NCI-H187 treated with DMSO at 0.1 percent for 48 hours (cell line): ENCODE data around the gene SPATA6L.

Experiments
- DNase-seq: peaks from one replicate; lab custom pipeline; 2025; lab: John Stamatoyannopoulos, UW

Gene SPATA6L

DNA sequence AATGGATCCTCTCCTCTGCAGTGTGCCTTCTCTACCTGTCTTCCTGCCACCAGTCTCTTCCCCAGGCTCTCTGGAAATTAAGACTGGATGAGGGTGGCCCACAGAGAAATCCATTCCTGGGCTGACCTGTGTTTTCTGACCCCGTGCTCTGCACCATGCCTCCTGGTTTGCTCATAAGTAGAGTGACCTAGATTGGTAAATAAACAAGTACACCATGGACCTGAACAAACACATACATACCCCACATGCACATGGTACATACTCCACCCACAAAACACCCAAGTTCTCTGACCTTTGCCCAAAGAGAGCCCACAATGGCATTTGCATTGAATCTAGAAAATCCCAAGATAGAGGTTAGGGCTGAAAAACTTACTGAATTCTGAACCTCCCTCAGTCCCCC lies 81.6 kb downstream of the SPATA6L start:
- no peak for DNase-seq

DNA sequence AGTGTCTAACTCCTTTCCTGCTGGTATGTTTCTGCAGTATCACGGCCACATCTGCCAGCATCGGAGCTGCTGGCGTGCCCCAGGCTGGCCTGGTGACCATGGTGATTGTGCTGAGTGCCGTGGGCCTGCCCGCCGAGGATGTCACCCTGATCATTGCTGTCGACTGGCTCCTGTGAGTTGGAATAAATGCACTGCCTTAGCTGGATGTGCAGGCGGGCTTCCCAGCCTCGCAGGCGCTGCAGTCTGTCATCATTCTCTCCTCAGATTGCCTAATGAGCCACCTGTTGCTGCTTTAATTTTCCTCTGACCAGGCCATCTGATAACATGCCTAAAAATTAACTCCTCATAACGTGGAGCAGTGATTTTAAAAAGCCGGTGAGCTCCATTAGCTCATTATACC lies 83.3 kb downstream of the SPATA6L start:
- DNase-seq: no peak

DNA sequence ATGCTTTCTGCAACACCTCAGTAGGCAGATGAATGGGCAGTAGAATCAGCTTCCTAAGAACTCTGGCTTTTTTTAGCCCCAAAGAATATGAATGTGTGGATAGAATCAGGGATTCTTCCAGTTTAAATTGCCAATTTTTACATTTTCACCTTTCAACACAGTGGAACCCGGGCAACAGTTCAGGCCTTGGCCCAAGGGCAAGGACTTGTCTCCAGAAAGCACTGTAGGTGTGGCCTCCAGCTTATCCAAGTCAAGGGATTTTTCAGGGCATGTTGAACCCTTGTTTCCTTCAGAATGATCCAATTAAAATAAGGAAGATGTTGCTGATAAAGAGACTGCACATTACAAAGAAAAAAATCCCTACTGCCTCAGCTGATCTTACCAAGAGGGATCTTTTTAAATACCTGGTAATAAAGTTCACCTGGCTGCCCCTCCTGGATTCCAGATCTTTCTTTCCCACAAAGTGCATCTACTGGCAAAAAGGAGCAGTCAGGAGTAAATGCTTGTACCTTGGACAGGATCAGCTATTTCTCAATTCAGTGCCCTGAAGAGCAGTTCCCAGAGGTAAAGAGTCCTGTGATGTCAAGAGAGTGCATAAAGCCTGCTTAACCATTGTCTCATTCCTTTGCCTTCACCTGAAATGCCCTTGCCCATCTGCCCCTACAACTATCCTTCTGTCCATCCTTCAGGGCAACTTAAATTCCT lies 84.3 kb downstream of the SPATA6L start:
- DNase-seq: no peak

DNA sequence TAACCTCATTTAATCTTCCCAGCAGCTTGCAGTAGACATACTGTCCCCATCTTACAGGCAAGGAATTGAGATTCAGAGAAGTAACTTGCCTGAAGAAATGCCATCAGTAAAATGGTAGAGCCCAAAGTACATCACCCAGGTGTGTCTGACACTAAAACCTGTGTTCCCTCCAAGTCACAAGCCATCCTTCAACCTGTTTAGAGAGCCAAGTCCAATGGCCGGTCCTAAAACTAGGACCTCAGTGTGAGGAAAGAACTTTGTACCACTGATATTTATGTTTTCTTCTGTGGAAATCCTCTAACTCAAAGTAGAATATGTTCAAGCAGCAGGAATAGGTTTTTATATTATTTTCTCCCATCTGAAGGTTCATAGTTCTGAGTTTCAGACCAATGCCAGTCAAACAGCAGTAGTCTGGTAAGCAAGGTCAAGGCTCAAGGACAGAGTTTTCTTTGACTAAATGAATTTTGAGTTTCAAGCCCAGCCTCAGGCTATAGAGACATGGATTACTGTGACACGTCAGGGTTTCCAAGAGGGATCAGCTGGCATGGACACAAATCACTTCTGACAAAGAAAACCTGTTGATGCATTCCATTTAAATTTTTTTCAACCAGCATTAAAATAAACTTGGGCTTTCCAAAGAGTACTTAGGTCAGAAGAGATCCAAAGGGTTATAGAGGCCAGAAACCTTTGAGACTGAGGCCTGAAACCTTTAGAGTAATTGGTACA lies 85.1 kb downstream of the SPATA6L start:
- no peak for DNase-seq

DNA sequence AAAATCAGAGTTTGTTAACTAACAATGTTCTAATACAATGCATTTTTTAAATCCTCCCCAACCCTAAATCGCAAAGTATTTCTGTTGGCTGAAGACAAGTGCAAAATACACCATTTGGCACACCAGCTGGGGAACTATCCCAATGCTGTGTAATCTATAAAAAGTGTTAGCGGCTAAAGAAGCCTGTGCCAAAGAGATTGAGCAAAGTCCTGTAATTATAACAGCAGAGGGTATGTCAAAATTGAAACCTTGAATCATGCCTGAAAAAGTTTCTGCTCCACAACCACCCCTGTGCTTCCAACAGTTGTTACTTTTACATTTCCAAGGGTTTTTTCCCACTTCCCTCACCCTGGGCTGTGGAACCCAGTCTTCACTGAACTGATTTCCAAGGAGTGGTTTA lies 87.3 kb downstream of the SPATA6L start:
- no peak for DNase-seq

DNA sequence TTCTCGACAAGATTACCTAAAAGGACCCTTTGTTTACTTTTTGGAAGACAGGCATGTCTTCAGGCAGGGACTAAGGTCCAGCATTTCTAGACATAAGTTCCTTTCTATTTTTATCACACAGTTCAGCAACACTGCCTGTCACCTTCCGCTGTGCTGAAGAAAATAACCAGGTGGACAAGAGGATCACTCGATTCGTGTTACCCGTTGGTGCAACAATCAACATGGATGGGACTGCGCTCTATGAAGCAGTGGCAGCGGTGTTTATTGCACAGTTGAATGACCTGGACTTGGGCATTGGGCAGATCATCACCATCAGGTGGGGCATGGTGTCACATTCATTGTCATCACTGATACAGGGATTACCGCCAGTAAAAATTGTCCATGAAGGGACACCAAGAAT lies 89.8 kb downstream of the SPATA6L start:
- DNase-seq: no peak

DNA sequence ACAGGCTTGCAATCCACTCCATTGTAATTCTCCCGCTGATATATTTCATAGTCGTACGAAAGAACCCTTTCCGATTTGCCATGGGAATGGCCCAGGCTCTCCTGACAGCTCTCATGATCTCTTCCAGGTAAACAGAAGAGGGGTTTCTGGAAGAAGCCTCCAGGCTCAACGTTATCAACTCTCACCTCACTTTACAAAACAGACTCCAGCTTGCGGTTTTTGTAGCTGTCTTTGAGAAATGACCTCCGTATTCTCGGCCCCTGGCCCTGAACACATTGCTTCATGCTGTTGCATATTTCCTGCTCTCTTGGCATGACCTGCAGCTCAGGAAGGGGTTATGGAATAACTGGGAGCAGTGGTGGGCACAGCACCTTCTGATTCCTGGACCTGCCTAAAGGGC lies 90.3 kb downstream of the SPATA6L start:
- no peak for DNase-seq

DNA sequence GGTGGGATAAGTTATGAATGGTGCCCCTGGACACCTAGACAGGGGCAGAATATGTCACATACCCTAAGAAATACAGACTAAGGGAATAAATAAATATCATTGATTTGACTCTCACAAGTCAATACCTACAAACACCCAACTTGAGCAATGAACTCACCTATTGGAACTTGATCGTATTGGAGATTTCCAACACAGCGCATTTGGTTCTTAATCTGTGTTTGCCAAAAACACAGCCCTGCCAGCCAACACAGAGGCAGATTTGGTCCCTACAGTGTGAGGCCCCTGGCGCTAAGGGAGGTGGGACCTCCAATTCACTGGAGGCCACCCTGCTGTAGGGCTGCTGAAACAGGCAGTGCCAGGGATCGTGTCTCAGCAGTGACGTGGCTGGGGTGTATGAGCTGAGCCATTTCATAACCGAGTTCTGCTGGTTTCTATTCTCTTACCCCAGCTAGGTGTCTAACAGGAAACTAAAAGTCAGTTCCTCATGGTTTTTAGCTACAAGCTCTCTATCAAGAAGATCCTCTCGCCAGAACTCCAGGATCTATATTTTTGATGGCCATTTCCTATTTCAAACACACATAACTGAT lies 91.5 kb downstream of the SPATA6L start:
- no peak for DNase-seq

DNA sequence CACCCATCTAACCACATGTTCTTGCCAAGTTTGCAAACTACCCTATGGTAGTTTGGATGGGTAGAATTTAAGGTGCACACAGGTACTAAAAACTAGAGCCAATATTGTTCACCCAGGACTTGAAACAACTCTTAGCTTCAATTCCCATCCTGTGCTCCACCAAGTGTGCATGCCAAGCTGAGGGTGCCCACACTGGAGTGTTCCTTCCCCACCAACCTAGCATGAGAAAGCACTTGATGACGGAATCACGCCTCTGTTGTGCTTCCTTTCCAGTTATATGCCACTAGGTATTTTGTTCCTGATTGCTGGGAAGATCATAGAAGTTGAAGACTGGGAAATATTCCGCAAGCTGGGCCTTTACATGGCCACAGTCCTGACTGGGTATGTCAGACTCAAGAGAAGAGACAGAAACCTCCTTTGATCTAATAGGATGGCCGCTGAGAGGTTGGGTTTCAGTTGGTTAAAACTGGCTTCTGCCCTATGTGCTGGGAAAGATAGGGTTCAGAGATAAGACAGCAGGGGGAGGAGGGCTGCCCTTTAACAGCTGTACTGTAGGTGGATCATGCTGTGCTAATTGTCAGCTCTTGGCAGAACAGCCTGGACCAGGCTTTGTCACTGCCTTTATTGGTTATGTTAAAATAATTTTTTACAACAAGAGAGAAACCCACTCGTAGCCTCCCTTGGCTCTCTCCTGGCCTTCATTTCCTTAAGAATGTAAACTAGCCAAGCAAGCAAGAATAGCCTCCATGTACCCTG lies 92.5 kb downstream of the SPATA6L start:
- DNase-seq: no peak

DNA sequence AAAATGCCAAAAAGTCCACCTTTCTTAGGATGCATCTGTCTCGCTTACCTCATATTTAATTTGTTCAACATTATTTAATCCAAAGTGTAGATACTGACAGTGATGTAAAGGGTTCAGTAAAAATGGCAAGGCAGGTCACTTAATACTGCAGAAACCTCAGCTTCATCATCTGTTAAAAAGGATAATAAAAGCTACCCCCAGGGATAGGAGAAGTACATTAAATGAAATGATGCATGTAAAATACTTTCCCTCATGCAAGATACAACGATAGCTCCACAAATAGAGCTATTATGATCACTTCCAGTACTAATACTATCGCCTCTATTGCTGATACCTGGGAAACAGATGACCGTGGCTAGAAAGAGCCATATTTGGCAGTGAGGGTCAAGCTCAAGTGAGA lies 93.1 kb downstream of the SPATA6L start:
- DNase-seq: no peak

DNA sequence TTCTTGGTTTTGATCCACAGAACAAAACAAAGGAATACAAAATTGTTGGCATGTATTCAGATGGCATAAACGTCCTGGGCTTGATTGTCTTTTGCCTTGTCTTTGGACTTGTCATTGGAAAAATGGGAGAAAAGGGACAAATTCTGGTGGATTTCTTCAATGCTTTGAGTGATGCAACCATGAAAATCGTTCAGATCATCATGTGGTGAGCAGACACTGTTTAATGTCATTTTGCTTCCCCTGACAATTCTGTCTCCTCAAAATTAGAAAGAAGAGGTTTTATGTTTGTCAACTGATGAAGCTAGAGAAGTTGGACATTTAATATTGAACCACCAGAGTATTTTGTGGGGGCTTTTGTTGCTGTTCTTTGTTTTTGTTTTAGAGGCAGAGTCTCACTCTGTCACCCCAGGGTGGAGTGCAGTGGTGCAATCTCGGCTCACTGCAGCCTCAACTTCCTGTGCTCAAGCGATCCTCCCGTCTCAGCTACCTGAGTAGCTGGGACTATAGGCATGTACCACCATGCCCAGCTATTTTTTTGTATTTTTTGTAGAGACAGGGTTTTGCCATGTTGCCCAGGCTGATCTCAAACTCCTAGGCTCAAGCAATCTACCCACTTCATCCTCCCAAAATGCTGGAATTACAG lies 94.0 kb downstream of the SPATA6L start:
- no peak for DNase-seq

DNA sequence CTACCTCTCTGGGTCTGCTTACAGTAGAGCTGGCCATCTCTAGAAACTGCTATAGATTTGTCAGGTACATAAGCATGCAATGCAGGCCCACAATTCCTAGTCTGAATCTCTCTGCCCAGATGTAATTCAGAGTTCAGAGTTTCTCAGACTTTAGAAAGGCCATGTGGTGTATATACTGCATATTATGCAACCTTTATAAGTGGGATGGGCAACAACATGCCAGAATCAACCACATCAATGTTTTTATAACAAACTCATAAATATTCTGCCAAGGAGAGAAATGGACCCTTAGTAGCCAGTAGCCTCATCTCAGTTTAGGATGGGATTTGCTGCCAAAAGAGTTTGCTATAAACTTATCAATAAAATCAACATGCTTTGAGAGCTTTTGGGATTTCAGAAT lies 97.2 kb downstream of the SPATA6L start:
- no peak for DNase-seq

DNA sequence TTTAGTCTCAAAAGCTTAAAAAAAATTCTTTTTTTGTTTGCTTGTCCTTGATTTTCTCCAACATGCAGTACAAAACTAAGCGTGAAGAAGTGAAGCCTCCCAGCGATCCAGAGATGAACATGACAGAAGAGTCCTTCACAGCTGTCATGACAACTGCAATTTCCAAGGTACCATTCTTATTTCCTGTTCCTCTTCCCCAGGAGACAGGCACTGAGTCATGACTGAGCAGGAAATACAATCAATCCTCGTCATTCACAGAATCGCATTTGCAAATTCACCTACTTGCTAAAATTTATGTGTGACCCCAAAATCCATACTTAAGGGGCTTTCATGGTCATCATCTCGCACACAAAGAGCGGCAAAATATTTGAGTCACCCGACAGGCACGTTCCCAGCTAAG lies 98.7 kb downstream of the SPATA6L start:
- no peak for DNase-seq

DNA sequence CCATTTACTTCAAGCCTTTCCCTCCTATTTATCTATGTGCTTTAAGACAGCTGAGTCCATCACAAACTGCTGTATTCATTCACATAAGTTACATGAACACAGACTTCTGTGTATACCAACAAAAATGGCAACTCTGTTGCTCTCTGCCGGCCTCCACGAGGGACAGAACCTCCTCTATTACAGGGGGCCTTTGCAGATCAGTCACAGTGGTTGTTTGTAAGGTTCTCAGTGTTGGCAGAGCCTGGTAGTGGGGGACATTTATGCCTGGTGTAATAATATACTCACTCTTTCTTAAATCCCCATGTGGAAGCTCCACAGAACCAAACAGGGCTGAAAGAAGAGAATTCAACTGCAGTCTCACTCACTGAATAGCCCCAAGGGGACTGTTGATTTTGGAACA lies 99.5 kb downstream of the SPATA6L start:
- DNase-seq: no peak

DNA sequence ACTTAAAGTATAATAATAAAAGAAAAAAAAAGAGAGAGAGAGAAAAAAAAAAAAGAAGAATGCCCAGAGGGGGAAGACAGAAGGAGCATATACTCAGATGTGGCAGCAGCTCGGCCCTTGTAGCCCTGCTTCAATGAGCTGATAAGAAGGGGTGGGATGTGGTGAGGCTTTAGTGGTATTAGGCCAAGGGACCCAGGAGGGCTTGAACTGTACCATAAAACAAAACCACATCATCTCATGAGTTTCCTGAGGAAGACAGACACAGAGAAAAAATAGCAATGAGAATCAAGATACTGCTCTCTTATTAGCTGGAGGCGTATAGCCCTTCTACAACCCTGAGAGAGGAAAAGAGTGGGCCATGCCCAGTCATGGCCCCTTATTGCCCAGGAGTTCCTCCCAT lies 103.2 kb downstream of the SPATA6L start:
- DNase-seq: no peak

DNA sequence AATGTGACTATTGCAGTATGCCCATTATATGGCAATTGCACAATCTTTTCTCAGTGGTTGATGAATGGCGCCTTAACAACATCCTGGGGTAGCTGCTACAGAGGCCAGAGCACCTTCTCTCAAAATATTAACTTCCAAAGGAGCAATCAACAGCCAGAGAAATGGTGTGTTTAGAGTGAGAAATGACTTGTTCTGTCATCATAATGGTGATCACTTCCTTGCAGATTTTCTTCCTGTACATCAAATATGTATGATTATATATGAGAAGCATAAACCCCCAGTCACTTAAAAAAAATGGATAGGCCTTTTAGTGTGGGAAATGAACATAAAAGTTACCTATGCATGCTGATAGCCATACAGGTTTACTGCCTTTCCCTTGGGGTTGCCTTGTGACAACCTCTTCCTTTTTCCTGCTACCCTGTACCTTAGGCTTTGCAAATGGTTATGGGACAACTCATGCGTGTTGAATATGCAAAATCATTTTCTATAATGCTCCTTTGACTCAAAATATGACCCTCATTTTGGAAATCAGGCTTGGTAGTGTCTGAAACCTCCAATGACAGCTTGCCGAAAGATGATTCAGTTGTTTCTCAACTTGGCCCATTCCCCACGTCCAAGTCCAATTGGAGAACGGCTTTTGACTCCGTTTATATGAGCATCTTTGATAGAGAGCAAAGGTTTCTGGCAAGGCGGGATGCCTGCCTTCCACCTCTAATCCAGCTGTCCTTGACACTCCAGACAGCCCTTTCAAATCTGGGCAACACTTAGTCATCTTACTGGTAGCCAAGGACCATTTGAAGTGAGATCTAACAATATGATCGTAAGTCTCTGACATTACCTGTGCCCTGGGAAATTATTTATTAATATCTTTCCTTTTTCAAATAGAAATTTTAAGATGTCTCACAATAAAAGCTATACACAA lies 106.8 kb downstream of the SPATA6L start:
- DNase-seq: no peak

DNA sequence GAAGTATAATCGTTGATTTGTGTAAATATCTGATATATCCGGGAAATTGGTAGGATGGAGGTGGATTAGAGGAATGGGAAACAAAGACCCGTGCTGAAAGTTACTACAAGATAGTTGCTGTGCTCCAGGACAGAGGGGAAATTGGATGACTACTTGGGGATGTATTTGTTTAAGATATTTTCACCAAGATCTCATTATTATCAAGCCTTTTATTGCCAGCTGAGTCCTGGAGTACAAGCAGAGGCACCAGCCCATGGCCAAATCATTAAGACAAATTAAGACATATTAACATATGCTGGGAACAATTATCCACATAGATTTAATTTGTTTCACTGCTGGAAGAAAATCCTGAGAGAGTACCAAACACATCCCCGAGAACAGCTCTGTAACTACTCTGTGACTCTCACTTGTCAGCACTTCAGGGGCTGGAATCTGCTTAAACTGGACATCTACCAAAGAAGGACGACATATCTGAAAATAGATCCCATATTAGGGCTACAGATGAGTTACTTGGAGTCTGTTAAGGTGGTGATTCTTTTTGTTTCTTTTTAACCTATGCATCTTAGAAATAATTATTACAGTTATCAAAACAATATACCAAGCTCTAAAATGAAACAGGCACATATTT lies 107.8 kb downstream of the SPATA6L start:
- no peak for DNase-seq

DNA sequence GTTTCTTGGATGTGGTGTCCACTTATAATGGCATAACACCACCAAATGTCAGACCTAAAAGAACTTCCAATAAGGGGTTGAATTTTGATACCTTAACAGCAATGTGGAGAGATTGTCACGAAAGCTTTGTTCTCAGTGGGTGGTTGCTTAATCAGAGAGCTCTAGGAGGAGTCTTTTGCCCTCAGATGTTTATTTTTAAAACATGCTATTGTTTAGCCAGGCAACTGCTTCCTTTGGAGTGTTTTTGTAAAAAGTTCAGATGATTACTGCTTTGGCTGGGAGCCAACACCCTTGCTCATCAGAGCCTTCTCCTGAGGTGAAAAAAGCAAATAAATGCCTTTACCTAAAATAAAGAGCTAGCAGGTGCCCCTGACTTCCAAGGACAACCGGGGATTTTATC lies 111.0 kb downstream of the SPATA6L start:
- DNase-seq: no peak

DNA sequence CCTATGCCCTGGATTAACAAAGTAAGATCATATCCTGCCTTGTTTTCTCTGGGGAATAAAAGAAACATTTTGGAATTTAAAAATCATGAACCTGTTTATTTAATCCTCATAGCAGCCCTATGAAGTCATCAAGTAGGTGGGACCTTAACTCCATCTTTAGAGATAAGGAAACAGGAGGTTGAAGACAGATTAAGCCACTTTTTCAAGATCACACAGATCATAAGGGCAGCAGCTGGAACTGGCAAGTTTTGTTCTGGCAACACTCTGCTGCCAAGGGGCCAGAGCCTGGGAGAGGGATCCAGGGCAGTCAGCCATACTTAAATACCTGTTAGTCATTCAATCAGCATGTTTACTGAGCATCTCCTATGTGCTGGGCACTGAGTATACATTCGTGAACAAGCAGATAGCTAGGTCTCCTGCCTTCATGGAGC lies 112.3 kb downstream of the SPATA6L start:
- DNase-seq: no peak

DNA sequence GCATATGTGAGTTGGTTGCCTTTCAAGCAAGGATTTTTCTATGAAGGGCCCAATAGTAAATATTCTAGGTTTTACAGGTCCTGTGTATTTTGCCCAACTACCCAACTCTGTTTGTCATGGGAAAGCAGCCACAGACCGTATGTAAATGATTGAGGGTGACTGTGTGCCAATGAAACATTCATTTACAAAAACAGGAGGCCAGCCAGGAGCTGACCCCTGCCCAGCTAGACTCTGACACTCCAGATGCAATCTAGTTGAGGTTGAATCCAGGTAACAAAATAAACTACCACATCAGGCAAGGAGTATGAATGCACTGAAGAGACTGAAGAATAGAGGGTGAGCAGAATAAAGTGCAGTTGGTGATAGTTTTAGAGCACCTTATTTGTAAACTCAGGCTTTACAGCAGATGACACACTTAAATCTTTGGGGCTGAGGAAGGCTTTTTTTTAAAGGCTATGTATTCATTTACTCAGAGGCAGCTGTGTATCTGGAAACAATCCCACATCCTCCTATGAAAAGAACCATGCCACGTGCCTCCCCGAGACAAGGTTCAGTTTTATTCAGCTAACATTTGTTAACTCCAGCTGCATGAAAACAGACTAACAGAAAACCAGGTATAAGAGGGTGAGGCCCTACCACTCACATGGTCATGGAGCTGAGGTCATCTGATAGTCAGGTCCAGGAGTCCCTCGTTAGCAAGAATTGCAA lies 115.3 kb downstream of the SPATA6L start:
- no peak for DNase-seq
